GM18907 (cell line): Measurements from ENCODE around the gene ZDHHC22.
"Not testable (repeated sequence)": the region's sequence is repeated elsewhere in the genome, so short reads cannot be mapped to it uniquely, and the experiment has no call there.

Source experiments
- ATAC-seq: cut with Tn5 transposase; IDR thresholded peaks from one replicate; pipeline ENCODE4 v1.9.1; 2021; ENCODE audit warnings: mild to moderate bottlenecking, moderate library complexity; ENCODE audit not compliant: unreplicated experiment

Gene ZDHHC22, protein sequence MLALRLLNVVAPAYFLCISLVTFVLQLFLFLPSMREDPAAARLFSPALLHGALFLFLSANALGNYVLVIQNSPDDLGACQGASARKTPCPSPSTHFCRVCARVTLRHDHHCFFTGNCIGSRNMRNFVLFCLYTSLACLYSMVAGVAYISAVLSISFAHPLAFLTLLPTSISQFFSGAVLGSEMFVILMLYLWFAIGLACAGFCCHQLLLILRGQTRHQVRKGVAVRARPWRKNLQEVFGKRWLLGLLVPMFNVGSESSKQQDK

DNA sequence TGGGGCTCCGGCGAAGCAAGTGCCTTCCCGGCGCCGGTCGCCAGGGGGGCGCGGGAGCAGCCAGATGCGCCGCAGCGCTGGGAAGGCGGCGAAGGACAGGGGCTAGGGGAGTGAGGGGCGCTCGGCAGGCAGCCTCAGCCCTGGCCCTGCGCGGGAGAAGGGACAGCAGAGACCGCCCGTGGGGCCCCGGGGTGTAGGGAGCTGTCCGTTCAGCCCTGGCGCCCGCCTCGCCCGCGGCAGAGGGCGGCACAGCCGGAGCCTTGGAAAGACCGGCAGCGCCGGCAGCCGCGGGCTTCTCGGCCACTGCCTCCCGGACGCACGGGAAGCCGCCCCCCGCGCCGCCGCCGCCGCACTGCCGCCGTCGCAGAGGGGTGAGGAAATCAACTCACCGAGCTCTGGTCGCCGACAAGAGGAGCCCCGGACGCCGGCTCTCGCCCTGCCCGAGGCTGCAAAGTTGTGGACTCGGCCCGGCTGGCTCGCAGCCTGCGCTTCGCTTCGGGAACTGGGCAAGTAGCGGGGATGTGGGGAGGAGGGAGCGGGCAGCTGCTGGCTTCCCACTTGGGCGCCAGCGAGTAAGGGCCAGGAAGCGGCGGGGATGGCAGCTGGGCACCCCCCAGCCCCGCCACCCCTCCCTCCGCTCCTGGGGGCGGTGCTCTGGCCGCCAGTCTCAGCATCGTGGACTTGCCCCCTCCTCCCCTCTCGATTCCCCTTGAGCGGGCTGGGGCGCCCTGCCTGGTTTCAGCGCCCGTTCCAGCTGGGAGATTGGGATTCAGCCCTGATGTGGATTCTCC, at the start of gene ZDHHC22:
Gene ZDHHC22 (minus strand): TSS at position 578 of the 791 bp plus-strand sequence. CDS start 2,053 bp downstream, outside the sequence.
- no peak for ATAC-seq

DNA sequence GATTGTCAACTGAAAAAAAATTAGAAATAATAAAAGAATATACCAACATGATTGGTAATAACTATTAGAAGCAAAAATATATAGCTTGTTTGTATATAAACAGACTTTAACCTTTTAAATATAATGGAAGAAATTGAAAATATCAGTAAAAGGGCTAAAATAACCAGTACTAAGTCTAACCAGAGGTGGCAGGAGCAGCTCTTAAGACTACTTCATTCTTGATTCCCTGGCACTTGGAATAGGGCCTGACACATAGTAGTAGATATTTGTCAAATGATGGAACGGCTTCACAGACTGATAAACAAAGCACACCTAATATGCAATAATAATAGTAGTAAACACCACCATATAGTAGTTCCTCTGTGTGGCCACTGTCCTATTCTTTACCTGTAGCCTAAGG, 49.4 kb upstream of the ZDHHC22 start:
- no peak for ATAC-seq

DNA sequence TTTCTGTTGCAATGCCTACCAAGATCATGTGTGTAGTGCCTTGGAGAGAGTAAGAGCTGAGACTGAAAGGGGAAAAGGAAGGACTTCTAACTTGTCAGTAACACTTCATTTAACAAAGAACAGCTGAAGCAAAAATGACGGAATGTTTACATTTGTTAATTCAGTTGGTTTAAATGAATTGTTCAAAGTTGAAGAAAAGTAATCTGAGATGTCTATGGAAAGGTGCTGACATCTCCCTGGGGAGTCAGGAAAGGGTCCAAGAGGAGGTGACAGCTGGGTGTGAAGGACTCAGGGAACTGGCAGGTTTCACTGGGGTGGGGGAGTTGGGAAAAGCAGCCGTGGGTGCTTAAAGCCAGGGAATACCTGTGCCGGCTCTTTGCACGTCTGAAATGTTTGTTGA, 47.9 kb upstream of the ZDHHC22 start:
- no peak for ATAC-seq

DNA sequence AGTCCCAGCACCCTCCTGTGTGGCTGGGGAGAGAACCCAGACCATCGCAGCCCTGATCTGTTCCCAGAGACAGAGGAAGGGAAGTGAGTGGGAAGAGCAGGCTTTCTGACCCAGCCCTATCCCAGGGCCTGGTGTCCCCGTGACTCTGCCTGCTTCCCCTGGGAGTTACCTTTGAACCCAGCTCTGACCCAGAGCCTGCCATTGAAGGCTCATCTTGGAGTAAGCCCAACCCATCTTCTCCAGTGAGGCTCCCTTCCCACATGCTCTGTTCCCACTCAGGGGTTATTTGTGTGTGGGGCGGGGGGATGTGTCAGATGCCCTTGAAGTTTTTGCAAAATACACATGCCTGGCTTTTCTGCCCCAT, 46.0 kb upstream of the ZDHHC22 start:
- ATAC-seq = no peak

DNA sequence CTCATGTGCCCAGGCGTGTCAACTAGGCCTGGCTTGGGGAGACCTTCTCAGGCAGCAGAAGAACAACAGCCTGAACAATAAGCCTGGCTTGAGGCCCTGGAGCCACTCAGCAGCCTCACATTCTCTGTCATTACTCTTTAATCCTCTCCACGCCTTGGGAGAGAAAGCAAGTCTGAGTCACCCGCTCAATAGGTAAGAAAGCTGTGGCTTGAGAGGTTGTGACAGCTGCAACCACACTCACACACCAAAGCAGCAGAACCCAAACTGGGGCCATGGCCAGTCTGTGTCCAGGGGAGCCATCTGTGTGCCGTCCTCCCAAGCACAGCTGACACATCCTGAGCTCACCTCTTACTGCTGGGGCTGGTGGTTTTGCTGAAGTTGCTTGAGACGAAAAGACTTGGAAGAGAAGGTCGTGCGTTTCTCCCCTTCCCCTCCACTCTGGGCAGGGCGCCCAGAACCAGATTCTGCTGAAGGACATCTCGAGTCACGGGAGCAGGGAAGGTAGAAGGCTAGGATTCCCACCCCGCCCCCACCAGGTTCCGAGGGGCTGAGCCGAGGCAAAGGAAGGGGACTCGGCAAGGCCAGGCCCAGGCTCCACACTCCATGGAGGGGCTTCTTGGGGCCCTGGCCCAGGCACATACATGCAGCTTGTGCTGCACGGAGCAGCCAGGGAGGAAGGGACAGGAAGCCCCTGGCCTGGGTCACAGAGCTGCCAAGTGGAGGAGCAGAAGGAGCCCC, 45.5 kb upstream of the ZDHHC22 start:
- ATAC-seq = no peak

DNA sequence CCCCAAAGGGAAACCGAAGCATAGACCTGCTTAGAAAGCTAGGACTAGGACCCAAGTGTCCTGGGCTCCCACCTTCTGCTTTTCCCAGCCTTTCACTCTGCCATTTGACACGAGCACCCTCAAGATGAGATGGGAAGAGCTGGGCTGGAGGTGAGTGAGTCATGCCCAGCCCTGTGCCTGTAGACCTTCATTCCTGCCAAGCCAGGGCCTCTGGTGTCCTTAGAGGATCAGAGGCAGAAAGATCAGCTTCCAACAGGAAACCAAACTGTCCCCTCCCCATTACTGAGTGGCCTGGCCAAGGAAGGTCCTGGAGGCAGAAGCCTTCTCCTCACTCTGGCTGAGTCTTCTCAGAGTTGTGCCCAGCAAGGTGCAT, 43.5 kb upstream of the ZDHHC22 start:
- ATAC-seq = no peak

DNA sequence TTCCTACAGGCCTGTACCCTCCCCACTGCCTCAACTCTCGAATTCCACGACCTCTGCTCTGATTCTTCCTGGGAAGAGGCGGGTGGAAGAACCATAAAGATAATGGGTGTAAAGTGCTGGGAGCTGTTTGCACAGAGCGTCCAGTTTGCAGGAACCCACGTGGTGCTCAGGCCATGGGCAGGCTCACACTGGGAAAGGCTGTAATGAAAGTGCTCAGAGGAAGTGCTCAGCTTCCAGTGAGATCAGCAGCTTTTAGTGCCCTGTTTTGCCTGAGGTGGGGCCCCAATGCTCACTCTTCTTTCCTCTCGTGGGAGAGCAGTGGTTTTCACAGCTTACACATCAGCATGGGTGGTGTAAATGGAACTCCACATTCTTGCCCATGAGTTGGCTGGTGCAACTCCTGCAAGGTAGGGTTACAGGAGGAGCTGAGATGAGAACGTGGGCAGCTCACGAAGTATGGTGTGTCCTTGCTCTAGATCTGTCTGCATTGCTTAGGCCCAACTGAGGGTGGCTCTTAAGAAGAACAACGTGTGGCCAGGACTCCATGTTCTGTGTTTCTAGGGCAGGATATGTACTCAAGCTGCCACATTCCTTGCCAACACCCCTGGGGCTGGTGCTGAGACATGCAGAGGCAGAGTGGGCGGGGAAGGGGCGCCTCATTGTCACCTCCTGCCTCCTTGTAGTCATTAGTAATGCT, 43.0 kb upstream of the ZDHHC22 start:
- ATAC-seq = no peak

DNA sequence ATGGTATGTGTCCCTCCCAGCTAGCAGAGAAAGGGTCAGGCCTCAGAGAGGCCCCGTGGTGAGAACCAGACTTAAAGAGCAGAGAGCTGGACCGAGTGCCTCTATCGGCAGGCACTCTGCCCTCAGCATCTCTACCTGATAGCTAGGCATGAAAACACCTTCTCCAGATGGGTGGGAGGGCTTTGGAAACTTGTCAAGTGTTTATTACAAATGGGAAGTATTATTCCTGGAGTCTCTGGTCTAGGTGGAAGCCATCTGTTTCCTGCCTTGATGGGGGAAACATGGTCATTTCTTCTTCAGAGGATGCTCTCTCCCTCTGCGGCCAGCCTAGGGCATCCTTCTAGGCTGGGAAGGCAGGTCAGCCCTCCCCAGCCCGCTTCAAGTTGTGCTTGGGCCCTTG, 42.3 kb upstream of the ZDHHC22 start:
- no peak for ATAC-seq

DNA sequence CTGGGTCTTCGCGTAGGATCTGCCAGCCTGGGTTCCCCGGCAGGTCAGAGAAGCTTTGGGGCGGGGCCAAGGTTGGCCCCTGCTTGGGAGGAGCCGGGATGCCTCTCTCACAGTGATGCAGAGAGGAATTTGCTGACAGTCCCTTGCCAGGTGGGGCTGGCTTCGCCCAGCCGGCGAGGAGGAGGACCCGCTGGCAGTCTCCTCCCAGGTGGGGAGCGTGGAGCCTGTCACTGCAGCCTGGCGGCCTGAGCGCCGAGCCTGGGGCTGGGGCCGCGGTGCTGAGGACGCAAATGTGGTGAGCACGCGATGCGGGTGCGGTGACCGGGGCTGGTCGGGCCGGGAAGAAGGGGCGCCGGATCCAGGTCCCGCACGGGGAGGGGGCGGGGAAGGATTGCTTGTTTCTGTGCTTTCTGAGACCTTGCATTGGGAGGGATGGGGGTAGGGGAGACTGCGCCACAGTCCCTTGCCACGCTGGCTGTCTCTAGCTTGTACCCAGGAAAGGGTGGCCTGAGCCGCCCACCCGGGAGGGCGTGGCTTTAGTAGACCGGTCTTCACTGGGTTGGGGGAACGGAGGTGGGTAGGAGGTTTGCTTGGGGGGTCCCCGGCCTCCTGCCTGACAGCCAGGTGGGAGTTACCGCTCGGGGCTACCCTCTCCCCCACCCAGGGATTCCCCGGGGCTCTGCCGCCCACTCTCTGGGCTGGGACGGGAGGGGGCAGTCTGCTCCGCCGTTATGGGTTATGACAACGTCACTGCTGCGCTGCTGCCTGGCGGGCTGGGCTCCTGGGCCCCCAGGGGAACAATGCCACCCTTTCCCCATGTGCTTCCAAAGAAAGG, 40.2 kb upstream of the ZDHHC22 start, which contains the start of gene TMEM63C:
Gene TMEM63C (plus strand): TSS at position 196 of the 835 bp plus-strand sequence. CDS start 37,016 bp downstream, outside the sequence.
- peak; percentile 83 for ATAC-seq

DNA sequence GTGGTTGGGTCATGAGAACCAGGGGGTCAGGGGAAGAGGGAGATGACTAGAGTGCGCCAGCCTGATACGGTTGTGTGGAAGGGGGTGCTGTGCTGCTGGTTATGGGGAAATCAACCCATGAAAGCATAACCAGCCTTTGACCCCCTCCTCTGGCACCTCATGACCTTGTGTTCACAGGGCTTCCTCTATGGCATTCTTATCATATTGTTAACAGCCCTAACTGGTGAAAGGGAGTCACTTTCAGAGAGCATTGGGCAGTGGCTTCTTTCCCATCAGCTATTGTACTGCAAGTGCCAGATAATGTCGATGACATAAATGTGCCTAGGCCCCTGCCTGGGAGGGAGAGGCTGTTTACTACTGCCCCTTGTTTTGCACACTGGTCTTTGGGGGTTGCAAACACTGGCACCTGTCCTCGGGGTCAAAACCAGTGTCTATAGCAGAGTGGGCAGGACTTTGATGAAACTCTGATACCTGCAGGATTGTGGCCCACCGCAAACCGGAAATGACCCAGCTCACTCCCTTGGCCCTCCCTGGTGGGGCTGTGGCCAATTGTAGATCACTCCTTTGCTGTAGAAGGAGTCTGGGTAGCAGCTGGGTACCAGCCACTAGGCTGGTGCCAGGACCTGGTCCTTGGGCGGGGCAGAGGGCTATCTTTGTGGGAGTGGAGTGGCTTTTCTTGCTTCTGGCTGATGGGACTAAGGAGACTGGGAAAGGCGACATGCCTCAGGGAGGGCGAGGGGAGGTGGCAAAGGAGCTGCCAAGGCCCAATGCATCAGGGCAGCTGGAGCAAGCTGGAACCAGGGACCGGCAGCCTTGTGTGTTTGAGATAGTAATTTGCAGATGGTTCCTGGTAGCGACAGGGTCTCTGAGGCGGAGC, 39.4 kb upstream of the ZDHHC22 start:
- peak; percentile 39 for ATAC-seq

DNA sequence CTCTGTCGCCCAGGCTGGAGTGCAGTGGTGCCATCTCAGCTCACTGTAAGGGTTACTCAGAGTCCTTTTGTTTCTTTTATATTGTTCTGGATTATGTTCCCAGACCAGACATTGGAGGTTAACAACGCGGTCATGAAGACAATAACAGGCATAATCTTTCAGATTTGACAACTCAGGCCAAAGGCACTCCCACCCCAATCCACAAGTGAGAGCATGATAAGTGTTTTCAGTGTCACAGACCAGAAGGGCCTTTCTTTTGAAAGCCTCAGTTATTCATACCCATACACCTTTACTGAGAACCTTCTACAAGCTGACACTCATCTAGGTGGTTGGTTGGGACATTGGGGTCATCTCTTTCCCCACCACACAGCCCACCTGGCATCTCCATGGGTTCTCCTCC, 37.1 kb upstream of the ZDHHC22 start:
- no peak for ATAC-seq

DNA sequence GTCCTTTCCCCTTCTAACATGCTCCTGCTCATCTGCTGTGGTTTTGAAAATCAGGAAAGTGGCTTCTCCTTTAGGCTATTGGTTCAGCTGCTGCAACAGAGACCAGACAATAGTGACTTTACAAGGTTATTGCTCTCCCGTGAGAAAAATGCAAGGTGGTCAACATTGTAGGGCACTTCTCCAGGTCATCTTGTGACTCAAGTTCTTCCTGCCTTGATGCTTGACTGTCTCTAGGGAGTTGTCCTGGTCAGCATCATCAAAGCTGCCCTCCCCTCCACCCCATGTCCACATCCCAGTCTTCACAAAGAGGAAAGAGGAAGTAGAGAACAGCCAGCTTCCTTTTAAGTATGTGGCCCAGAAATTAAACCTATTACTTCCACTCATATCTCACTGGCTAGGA, 36.1 kb upstream of the ZDHHC22 start:
- ATAC-seq = no peak

DNA sequence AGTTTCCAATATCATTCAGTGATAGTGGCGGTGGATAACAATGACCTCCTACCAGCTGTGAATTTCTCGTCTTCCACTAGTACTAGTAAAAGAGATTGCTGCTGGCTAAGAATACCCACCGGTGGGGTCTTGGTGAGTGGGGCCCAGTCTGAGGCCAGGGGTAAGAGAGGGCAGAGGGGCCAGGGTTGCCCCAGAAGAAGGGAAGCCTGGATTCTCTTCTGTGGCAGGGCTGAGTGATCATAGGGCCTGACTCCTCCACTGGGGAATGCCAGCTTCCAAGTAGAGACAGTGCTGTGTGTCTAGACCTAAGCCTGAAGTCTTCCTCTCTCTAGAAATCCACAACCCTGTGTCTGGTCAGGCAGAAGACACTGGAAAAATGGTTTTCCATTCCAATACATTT, 34.3 kb upstream of the ZDHHC22 start:
- no peak for ATAC-seq

DNA sequence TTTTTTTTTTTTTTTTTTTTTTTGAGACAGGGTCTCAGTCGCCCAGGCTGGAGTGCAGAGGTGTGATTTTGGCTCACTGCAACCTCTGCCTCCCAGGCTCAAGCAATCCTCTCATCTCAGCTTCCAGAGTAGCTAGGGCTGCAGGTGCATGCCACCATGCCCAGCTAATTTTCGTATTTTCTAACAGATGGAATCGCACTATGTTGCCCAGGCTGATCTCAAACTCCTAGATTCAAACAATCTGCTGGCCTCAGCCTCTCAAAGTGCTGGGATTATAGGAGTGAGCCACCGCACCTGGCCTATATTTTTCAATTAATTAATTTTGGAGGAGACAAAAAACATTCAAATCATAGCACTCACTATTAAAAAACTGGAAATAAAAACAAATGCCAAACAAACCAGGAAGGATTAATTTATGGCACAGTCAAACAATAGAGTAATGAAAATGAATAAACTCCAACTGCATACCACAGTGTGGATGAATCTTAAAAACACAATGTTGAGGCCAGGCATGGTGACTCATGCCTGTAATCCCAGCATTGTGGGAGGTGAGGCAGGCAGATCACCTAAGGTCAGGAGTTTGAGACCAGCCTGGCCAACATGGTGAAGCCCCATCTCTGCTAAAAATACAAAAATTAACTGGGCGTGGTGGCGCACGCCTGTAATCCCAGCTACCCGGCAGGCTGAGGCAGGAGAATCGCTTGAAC, 32.5 kb upstream of the ZDHHC22 start:
- not testable (repeated sequence) for ATAC-seq

DNA sequence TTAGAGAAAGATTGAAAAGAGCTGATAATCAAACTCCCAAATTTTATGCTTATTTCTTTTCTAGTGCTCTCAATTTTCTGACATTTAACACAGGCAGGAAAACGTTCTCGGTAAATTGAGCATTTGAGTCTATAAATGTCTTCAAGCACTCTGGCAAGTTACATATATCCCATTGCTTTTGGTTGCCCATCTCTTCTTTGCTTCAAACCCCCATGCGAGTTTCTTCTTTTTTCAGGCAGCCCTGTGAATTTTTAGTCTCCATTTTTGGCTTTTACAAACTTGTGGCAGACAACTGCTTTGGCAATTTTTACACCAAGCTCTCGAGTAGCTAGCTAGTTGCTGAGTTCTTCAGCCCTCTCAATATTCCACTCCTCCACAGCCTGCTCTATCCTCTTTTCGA, 31.3 kb upstream of the ZDHHC22 start:
- ATAC-seq = no peak

DNA sequence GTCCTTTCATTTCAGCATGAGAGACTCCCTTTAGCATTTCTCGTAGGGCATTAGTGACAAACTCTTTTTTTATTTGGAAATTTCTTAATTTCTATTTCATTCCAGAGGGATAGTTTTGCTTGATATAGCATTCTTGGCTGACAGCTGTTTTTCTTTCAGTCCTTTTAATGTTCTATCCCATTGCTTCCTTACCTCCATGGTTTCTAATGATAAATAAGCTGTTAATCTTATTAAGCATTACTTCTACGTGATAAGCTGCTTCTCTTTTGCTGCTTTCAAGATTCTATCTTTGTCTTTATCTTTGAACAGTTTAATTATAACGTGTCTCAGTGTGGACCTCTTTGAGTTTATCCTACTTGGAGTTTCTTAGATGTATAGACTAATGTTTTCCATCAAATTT, 28.5 kb upstream of the ZDHHC22 start:
- no peak for ATAC-seq

DNA sequence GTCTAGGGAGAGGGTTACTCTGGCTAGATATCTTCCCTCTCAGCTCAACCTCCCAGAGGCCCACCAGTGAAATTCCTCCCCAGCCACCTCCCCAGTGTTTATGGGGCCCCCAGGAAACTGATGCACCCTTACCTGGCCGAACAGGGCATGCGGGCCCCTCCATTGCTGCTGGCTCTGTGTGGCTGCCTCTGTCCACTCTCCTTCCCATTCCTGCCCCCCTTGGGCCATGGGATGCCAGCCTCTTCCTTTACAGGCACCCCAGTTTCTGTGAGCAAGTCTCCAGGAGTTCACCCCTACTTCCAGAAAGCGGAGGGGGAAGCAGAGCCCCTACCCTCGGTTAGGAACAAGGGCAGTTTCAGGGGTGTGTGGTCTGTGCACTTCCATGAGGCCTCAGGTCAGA, 19.4 kb upstream of the ZDHHC22 start:
- no peak for ATAC-seq

DNA sequence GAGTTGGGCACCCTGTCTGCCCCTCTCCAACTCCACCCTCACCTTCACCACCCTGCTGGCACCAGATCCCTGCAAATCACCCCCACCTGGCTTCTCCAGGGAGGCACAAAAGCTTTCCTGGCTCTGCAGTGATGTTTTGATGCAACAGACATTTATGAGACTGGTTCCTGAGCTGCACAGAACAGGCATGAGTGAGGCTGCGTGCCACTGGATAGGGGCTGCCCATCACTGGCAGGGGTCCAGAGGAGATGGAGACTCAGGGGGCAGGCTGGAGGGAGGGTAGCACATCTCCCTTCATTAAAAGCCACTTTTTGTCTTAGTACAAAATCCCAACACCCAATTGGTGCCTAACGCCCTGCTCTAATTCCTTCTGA, 17.3 kb upstream of the ZDHHC22 start:
- ATAC-seq = no peak
